ENCODE measurements around the gene CCSER1. TPM values are rescaled to one million over a fixed set of nuclear protein-coding genes. Genes with fewer than 3 reads are reported as not detected.

The CCSER1 gene
- total and polyA plus RNA-seq, 2 donors (not counting 1 experiment from before 2014, with no cell fraction given) = 10.7 to 39.5 TPM

DNA sequence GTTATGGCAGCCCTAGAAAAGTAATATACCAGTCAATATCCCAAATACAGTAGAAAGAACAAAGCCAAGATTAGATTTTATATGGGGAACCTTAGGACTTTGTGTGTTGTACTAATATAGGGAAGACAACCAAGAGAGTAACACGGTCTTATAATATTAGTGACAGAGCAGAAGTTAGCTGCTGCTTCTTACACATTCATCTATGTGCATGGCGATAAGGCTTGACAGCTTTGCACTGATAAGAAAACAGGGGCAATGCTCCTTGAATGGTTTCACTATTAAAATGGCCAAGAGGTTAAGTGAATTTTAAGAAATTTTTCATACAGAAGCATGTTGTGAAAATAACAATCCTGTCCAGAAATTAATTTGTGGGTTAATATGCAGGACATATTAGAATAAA, 521.6 kb downstream of the CCSER1 start:
- Histone ChIP-seq H3K27ac (ENCODE audit: low read length in 2 of 2) (no peak overlapping the region), H2AFZ (ENCODE audit: insufficient read depth, low read depth, low read length, poor library complexity, severe bottlenecking) (no peak overlapping the region), H3K4me3 (ENCODE audit: control extremely low read depth in 1 of 5, extremely low read depth in 1 of 5, insufficient read depth in 1 of 5, low read depth in 2 of 5, low read length in 4 of 5) (no peak overlapping the region), H3K9me3 (ENCODE audit: control extremely low read depth in 1 of 3, control insufficient read depth in 2 of 3, insufficient read depth in 1 of 3, low read length in 2 of 3) (peaks cover 0 to 6% (median 3%) of the 10 kb centered on the region in 3 donors), H3K4me1 (ENCODE audit: control insufficient read depth in 2 of 2, insufficient read depth in 2 of 2, low read length in 2 of 2) (no peaks in the 10 kb centered on the region), H3K36me3 (replicated peaks in 1 of 2; ENCODE audit: control extremely low read depth in 1 of 2, control insufficient read depth in 1 of 2, extremely low read depth in 1 of 2, insufficient read depth in 2 of 2, low read length in 1 of 2) (no peaks in the 10 kb centered on the region), H4K20me1 (ENCODE audit: control insufficient read depth, insufficient read depth, low read length, poor library complexity, severe bottlenecking) (no peaks in the 10 kb centered on the region), H3K79me2 (ENCODE audit: control insufficient read depth, insufficient read depth, low read length) (no peaks in the 10 kb centered on the region), H3K4me2 (replicated peaks; ENCODE audit: low read depth, low read length, poor library complexity, severe bottlenecking) (no peak overlapping the region), H3K9ac (ENCODE audit: low read length) (no peak overlapping the region), H3K27me3 (replicated peaks in 1 of 4; ENCODE audit: control extremely low read depth in 1 of 4, control insufficient read depth in 3 of 4, insufficient read depth in 4 of 4, low read length in 3 of 4) (no peaks in the 10 kb centered on the region)
- CTCF ChIA-PET = no interaction called here
- H3K27me3 Mint-ChIP-seq = no peaks in the 10 kb centered on the region
- intact Hi-C loops (cut with micrococcal nuclease) = no loop called here
- no peaks in the 10 kb centered on the region for H3K9me3 Mint-ChIP-seq (ENCODE audit: insufficient read depth)
- DNase-seq = no peak
- TF ChIP-seq, protein P1, sequence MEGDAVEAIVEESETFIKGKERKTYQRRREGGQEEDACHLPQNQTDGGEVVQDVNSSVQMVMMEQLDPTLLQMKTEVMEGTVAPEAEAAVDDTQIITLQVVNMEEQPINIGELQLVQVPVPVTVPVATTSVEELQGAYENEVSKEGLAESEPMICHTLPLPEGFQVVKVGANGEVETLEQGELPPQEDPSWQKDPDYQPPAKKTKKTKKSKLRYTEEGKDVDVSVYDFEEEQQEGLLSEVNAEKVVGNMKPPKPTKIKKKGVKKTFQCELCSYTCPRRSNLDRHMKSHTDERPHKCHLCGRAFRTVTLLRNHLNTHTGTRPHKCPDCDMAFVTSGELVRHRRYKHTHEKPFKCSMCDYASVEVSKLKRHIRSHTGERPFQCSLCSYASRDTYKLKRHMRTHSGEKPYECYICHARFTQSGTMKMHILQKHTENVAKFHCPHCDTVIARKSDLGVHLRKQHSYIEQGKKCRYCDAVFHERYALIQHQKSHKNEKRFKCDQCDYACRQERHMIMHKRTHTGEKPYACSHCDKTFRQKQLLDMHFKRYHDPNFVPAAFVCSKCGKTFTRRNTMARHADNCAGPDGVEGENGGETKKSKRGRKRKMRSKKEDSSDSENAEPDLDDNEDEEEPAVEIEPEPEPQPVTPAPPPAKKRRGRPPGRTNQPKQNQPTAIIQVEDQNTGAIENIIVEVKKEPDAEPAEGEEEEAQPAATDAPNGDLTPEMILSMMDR (IDR thresholded peaks at IDR 0.05) = no peak
- no peak for TF ChIP-seq EZH2 (IDR thresholded peaks at IDR 0.05; ENCODE audit: borderline replicate concordance, insufficient read depth, low read depth, low read length, poor library complexity, severe bottlenecking)
- POLR2A ChIA-PET = no interaction called here
- no peak overlapping the region for H3K4me3 Mint-ChIP-seq
- H3K27ac Mint-ChIP-seq = no peak overlapping the region
- WGBS (ENCODE audit: insufficient coverage) = no CpG with 5 or more reads among the region's 2 CpGs
- no peak for ATAC-seq (ENCODE audit: low read depth)
- H3K4me1 Mint-ChIP-seq = no peaks in the 10 kb centered on the region

DNA sequence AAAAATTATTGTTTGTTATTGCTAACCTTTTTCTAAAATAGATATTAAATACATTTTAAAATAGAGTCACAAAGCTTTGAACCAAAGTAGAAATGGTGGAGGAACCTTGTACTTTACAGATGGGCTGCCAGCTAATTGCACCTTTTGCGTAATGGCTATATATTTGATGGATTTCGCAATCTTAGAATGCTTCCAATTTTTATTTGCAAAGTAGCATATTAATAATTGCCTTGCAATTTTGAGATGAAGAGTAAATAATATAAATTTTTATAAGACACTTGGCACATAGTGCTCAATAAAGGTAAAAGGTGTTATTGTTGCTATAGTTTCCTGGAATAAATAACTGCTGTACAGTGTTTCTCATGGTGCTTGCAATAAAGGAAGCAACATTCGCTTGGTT, 533.5 kb downstream of the CCSER1 start:
- Histone ChIP-seq H3K27me3 (replicated peaks in 1 of 4; ENCODE audit: control extremely low read depth in 1 of 4, control insufficient read depth in 3 of 4, insufficient read depth in 4 of 4, low read length in 3 of 4) (no peaks in the 10 kb centered on the region), H3K4me3 (ENCODE audit: control extremely low read depth in 1 of 5, extremely low read depth in 1 of 5, insufficient read depth in 1 of 5, low read depth in 2 of 5, low read length in 4 of 5) (no peak overlapping the region), H3K4me2 (replicated peaks; ENCODE audit: low read depth, low read length, poor library complexity, severe bottlenecking) (no peak overlapping the region), H3K79me2 (ENCODE audit: control insufficient read depth, insufficient read depth, low read length) (no peaks in the 10 kb centered on the region), H3K9me3 (ENCODE audit: control extremely low read depth in 1 of 3, control insufficient read depth in 2 of 3, insufficient read depth in 1 of 3, low read length in 2 of 3) (no peaks in the 10 kb centered on the region), H3K27ac (ENCODE audit: low read length in 2 of 2) (no peak overlapping the region), H3K36me3 (replicated peaks in 1 of 2; ENCODE audit: control extremely low read depth in 1 of 2, control insufficient read depth in 1 of 2, extremely low read depth in 1 of 2, insufficient read depth in 2 of 2, low read length in 1 of 2) (no peaks in the 10 kb centered on the region), H3K9ac (ENCODE audit: low read length) (no peak overlapping the region), H2AFZ (ENCODE audit: insufficient read depth, low read depth, low read length, poor library complexity, severe bottlenecking) (no peak overlapping the region), H4K20me1 (ENCODE audit: control insufficient read depth, insufficient read depth, low read length, poor library complexity, severe bottlenecking) (no peaks in the 10 kb centered on the region), H3K4me1 (ENCODE audit: control insufficient read depth in 2 of 2, insufficient read depth in 2 of 2, low read length in 2 of 2) (no peaks in the 10 kb centered on the region)
- no peak for ATAC-seq (ENCODE audit: low read depth)
- no peaks in the 10 kb centered on the region for H3K4me1 Mint-ChIP-seq
- peaks cover under 1% of the 10 kb centered on the region for H3K9me3 Mint-ChIP-seq (ENCODE audit: insufficient read depth)
- intact Hi-C loops (cut with micrococcal nuclease) = no loop called here
- H3K27me3 Mint-ChIP-seq = no peaks in the 10 kb centered on the region
- no CpG with 5 or more reads among the region's 3 CpGs for WGBS (ENCODE audit: insufficient coverage)
- no peak for DNase-seq
- TF ChIP-seq, protein P1 (IDR thresholded peaks at IDR 0.05) = no peak
- TF ChIP-seq EZH2 (IDR thresholded peaks at IDR 0.05; ENCODE audit: borderline replicate concordance, insufficient read depth, low read depth, low read length, poor library complexity, severe bottlenecking) = no peak
- no peak overlapping the region for H3K27ac Mint-ChIP-seq
- no peak overlapping the region for H3K4me3 Mint-ChIP-seq
- ChIA-PET POLR2A (no interaction called here), CTCF (no interaction called here)

All from B cell (primary cell).